Activated T-cell treated with anti-CD3 and anti-CD28 coated beads for 24 hours (primary cell): Measurements from ENCODE around the gene WFDC1.

ENCODE experiments used
- DNase-seq: peaks from one replicate; pipeline ENCODE4 v3.0.0-alpha.2; 2020; ENCODE audit warnings: low read depth

The WFDC1 gene

GRCh38 chr16:84302111-84302954 lies 7.7 kb downstream of the WFDC1 start:
- no peak for DNase-seq

DNA sequence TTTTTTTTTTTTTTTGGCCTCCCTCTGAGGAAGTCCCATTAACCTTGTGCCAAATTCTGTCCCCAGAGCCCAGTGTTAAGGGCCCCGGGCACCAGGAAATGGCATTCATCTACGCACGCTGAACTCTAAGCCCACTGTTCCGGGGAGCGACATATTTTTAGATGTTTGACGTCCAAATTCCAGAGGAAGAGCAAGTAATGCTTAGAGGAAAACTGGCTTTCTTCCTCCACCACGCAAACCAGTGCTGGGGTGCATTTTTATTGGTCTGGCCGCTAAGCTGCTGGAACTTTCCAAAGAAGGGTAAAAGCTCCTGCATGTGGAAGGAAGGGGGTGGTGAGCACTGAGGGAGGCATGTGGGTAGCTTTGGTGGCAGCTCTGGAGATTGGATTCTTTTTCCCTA lies 8.3 kb downstream of the WFDC1 start:
- DNase-seq: no peak

- DNase-seq: no peak
Measured at GRCh38 chr16:84303516-84303915, 8.8 kb downstream of the WFDC1 start.

- DNase-seq: no peak
Measured at GRCh38 chr16:84306564-84306963, 11.9 kb downstream of the WFDC1 start.

DNA sequence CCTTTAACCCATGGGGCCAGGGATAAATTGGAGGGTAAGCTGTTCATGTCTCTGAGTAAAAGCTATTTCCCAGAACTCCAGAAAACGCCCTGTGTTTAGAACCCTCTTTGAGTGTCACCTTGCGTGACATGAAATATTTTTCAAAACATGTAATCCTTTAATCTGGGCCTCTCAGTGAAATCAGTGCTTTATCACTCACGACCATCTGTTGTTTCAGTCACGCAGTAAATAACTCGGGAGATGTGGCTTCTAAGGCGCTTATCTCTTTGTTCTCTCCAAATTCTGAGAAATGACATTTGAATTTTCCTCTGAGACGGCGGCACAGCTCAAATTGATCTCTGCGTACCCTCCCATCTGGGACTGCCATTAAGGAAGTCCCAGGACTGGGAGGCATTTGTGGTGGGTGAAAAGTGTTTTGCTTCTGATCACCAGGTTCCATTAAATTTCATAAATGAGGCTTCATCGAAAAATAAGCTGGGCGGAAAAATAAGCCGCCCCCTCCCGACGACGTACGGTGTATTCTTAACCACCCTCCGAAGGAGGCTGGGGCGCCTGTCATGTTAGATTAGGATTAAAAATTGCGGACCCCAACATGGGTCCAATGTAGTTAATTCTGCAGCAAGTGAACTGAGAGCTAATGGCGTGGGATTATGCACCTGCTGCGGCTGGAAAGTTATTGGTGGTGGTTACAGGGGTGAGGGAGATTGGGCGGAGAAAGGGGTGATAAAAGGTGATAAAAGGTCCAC lies 12.7 kb downstream of the WFDC1 start:
- no peak for DNase-seq

DNA sequence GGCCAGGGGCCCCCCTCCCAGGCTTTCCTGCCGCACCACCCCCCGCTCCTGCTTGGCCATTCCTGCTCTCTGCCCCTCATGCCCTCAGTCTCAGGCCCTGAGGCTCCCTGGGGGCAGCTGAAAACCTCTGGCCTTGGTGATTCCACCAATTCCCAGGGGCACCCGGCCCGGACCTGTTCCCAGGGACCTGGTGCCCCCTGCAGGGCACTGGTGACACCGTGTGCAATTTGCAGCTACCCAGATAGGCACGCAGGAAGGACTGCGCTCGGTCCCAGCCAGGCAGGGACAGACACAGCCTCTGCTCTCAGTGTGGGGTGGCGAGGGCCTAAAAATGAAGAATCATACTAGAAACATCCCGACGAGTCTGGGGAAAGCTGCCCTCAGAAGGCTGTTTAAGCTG lies 13.4 kb downstream of the WFDC1 start:
- DNase-seq: no peak

DNA sequence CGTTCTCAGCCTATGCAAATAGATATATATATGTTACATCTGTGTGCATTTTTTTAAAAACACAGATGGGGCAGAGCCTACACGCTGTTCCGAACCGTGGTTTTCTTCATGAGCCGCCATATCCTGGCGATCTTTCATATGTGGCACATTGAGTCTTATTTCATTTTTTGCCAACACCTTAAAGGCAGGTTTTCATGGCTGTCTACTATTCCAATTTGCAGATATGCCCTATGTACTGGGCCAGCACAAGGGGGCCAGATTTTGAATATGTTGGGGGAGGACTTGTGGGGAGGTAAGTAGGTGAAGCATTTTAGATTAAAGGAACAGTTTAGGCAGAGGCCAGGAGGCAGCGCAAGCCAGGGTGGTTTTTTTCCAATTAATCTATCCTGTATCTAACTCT lies 16.0 kb downstream of the WFDC1 start:
- no peak for DNase-seq

- DNase-seq: no peak
Measured at GRCh38 chr16:84312783-84313382, 18.2 kb downstream of the WFDC1 start.

GRCh38 chr16:84313921-84314320 lies 19.2 kb downstream of the WFDC1 start:
- DNase-seq: no peak

- DNase-seq: no peak
Measured at GRCh38 chr16:84314373-84314772, 19.7 kb downstream of the WFDC1 start.

GRCh38 chr16:84314814-84315213 lies 20.1 kb downstream of the WFDC1 start:
- DNase-seq: no peak

GRCh38 chr16:84315422-84315821 lies 20.7 kb downstream of the WFDC1 start:
- no peak for DNase-seq

DNA sequence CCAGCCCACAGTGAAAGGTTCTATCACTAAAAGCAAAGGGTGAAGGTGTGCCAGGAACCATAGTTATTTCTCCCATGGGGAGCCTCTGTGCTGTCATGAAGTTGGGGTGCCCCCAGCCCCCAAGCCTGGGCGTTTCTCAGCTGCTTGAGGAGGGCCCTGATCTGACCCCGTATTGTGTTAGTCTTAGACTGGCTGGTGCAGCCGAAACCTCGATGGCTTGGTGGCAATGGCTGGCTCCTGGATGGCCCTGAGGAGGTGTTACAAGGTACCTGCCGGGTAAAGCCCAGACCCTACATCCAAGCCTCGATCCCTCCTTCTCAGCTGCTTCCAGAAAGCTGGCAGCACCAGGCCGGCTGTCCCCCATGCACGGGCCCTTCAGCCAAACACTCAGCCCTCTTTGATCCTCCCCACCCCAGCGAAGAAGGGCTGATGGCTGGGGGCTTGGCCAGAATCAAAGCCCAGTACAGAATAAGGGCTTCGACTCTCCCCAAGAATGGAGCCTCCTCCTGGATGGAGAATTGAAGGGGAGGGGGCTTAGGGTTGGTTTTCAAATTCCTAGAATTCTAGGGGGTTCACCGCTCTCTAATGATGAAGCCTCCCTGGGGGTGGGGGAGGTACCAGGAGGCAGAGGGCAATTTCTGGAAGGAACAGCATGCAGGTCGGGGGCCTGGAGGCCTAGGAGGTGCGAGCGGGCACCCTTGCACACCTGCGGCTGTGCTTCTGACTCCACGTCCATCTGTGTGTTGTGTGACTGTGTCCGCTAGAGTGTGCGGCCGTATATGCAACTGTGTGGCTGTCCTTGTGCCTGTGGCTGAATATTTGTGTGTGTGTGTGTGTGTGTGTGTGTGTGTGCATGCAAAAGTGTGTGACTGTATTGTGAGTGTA lies 23.7 kb downstream of the WFDC1 start:
- no peak for DNase-seq

DNA sequence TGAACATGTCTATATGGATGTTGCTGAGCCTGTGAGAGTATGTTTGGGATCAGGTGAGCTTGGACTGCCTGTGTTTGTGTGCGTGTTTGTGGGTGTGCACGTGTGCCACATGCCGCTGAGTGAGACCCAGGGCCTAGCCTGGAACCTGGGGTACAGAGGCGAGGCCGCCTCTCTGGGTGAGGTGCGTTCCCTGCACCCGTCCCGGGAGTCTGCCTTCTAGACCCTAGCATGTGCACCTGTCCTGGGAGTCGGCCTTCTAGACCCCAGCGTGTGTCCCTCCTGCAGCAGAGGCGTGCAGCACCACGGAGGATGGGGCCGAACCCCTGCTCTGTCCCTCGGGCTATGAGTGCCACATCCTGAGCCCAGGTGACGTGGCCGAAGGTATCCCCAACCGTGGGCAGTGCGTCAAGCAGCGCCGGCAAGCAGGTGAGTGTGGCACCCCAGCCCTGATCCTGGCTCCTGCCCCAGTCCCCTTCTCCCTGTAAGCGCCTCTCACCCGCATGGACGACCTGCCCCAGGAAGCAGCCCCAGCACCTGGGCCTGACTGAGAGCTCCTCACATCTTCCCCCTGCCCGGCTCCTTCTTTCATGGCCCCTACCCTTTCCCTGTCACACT lies 24.6 kb downstream of the WFDC1 start:
- no peak for DNase-seq

DNA sequence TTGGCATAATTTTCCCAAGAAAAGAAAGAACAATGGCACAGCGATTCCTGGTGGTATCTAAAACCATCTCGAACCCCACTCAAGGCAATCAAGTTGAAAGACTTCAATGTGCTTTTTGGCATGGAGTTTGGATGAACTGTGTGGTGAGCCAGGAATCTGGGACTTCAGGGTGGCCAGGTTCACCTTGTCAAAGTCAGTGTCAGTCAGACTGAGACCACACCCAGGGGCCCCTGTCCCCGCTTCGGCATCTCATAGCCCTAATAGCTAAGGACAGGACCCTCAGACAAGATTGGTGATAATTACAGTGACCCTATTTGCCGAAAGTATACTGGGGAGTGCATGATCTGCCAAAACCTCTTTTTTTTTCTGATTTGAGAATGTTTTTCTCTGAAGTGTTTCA lies 25.8 kb downstream of the WFDC1 start:
- no peak for DNase-seq

GRCh38 chr16:84321932-84322331 lies 27.3 kb downstream of the WFDC1 start:
- DNase-seq: no peak

DNA sequence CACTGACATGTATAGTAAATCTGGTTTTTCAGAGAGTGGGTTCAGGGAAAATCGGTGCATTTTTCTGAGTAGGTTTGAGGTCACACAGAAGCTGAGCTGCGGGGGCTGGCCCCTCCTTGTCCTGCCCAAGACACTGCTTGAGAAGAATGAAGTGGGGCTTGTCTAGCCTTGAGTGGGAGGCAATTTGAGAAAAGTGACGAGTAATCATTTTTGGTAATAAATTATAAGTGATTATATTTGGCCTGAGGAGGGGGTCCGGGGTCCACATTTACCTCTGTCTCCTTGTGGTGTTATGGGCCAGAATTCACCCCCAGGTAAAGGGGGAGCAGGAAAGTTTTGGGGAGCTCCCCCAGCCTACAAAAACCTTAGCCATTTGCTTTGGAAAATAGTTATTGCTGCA lies 28.1 kb downstream of the WFDC1 start:
- no peak for DNase-seq

DNA sequence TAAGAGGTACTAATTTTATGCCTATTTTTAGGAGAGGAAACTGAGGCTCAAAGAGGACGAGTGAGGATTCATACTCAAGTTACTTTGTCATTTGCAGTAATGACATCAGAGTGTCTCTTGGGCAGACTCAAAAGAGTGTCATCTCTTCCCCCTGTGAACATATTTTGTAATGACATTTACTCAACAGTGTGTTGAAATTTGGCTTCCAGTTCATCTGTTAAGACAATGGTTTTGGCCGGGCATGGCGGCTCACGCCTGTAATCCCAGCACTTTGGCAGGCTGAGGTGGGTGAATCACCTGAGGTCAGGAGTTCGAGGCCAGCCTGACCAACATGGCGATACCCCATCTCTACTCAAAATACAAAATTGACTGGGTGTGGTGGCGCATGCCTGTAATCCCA lies 28.9 kb downstream of the WFDC1 start:
- no peak for DNase-seq

DNA sequence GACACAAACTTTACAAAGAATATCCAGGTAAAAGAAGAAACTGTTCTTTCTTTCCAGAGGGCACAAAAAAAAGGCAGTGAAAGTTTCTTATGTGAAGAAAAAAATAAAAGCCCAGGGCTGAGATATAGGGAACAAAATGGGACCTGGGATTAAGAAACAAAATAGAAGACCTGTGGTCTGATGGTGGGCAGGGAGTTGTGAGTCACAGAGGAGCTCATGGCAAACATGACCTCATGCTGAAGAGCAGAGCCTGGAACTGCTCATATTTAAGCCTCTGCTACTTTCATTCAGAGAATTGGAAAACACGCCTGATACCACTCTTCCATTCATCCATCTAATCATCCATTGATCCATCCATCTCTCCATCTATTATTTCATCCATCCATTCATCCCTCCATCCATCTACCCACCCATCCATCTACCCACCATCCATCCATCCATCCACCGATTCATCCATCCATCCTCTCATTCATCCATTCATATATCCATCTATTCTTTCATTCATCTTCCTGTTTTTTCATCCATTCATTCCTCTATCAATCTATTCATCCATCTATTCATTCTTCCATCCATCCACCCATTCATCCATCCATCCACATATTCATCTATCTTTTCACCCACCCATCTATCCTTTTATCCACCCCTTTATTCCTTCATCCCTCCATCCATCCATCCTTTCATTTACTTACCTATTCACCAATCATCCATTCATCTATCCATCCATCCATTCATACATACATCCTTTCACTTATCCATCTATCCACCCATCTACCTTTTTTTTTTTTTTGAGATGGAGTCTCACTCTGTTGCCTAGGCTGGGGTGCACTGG lies 30.0 kb downstream of the WFDC1 start:
- DNase-seq: no peak

DNA sequence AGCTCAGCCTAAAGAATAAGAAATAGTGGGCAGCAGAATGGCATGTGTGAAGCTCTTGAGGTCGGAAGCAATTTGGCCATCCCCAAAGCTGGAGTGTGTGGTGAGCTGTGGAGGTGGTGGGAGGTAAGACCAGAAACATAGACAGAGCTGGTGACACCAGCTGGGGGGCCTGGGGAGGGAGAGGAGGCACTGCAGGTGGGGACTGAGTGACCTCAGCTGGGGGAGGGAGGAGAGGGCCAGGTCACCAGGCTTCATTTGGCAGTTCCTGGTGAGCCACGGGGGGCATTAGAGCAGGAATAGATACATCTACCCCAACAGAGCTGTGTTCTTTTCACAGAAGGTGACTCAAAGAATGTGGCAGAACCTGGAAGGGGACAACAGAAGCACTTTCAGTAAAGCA lies 31.9 kb downstream of the WFDC1 start:
- no peak for DNase-seq
